CD4-positive, alpha-beta memory T cell (primary cell): Measurements from ENCODE around the gene GRIK5. TPM values are rescaled to one million over a fixed set of nuclear protein-coding genes. Genes with fewer than 3 reads are reported as not detected.

Experiments used
- CTCF ChIA-PET: fragments of 350-600 bp; sonication (Branson Sonifier 250); formaldehyde crosslinking; loops from one replicate; lab custom pipeline; 2021; ENCODE audit warnings: inconsistent platforms; ENCODE audit not compliant: partially characterized antibody; lab: Charles Lee
- POLR2A ChIA-PET: fragments of 350-600 bp; sonication (Branson Sonifier 250); formaldehyde crosslinking; loops from one replicate; lab custom pipeline; 2021; ENCODE audit not compliant: partially characterized antibody; lab: Charles Lee
- DNase-seq, 5 donors: peaks; one replicate each; pipeline versions ENCODE4 v3.0.0 to v3.0.0-alpha.2; 2020 to 2022; ENCODE audit warnings: mixed read lengths in 1 of 5
- H3K27ac ChIP-seq: one replicate; pipeline ENCODE4 v1.7.0; 2013; ENCODE audit warnings: low read depth, low read length
- H3K27me3 ChIP-seq: 2 replicates; pipeline ENCODE4 v1.7.0; 2013; ENCODE audit warnings: mild to moderate bottlenecking, low read length, moderate library complexity; ENCODE audit not compliant: insufficient read depth
- H3K36me3 ChIP-seq: 2 replicates; pipeline ENCODE4 v1.7.0; 2013; ENCODE audit warnings: mild to moderate bottlenecking, low read length, moderate library complexity; ENCODE audit not compliant: insufficient read depth
- H3K4me1 ChIP-seq: 2 replicates; pipeline ENCODE4 v1.7.0; 2013; ENCODE audit warnings: mild to moderate bottlenecking, low read length, moderate library complexity; ENCODE audit not compliant: insufficient read depth
- H3K4me3 ChIP-seq, 2 donors: one replicate each; pipeline ENCODE4 v1.7.0; 2013; ENCODE audit warnings: low read length in 2 of 2, mild to moderate bottlenecking in 1 of 2
- H3K9me3 ChIP-seq, 2 donors: one replicate each; pipeline ENCODE4 v1.7.0; 2013; ENCODE audit warnings: low read length in 2 of 2, control low read depth in 1 of 2; ENCODE audit not compliant: control insufficient read depth in 1 of 2
- H3K27ac Mint-ChIP-seq, 7 donors: one replicate each; pipeline ENCODE4 v1.8.0; 2020 to 2021; ENCODE audit warnings: mixed read lengths in 7 of 7, mild to moderate bottlenecking in 6 of 7, inconsistent platforms in 3 of 7, moderate library complexity in 3 of 7
- H3K27me3 Mint-ChIP-seq, 2 donors: one replicate each; pipeline ENCODE4 v1.8.0; 2020 to 2021; ENCODE audit warnings: mixed read lengths in 2 of 2
- H3K36me3 Mint-ChIP-seq, 2 donors: one replicate each; pipeline ENCODE4 v1.8.0; 2020 to 2021; ENCODE audit warnings: mixed read lengths in 2 of 2, inconsistent platforms in 1 of 2, mild to moderate bottlenecking in 1 of 2
- H3K4me1 Mint-ChIP-seq, 4 donors: one replicate each; pipeline ENCODE4 v1.8.0; 2020 to 2021; ENCODE audit warnings: mixed read lengths in 4 of 4, mild to moderate bottlenecking in 1 of 4
- H3K4me3 Mint-ChIP-seq, 8 donors: one replicate each; pipeline ENCODE4 v1.8.0; 2020 to 2021; ENCODE audit warnings: mixed read lengths in 8 of 8, mild to moderate bottlenecking in 7 of 8, moderate library complexity in 6 of 8, inconsistent platforms in 3 of 8
- H3K9me3 Mint-ChIP-seq, 8 donors: one replicate each; pipeline ENCODE4 v1.8.0; 2020 to 2021; ENCODE audit warnings: mixed read lengths in 8 of 8, mild to moderate bottlenecking in 5 of 8, inconsistent platforms in 3 of 8, moderate library complexity in 1 of 8
- intact Hi-C: fragments of 100-400 bp; cut with micrococcal nuclease; formaldehyde crosslinking; loops from one replicate; pipeline ENCODE4 v1.15.1; 2023
- polyA plus RNA-seq, 2 donors: library from polyadenylated mRNA; unstranded; fragments of 300-500 nt; fragmentation: Illumina TruSeq; gene quantifications; one replicate each; pipeline ENCODE4 v1.2.3, GENCODE V29; 2021
- total RNA-seq, 2 experiments: library from RNA; stranded (reverse); gene quantifications; one replicate each; pipeline ENCODE4 v1.2.3, GENCODE V29; 2021

The GRIK5 gene
- total and polyA plus RNA-seq, 4 experiments from 2014 or later = 0.12 to 0.17 TPM; not detected in 2

DNA sequence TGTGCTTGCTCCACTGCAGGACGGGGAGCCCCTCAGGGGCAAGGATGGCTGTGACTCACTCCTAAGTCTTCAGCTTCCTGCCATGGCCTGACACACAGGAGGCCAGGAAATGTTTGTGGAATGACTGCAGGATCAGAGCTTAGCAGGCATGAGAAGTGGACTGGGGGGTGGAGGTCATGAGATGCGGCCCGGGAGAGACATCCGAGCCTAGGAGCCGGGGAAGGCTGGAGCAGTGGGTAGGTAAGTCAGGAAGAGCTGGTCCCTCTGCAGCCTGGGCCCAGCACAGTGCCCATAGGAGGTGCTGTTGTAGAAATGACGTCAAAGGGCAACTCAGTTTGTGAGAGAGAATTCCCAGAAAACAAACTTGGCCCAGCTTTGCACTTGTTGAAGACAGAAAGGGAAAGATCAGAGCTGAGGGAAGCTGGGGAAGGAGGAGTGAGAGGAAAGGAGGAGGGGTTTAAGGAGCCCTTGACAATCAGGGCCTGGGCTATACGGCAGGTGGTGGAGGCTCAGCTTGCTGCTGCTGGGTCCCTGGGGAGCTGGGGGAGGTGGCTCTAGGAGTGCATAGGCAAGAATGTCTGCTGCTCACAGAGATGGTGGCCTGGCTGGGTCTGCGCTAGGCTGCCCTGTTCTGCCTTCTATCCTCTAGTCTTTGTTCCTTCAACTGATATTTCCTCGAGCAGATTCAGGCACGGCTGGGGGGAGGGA lies 43.8 kb upstream of the GRIK5 start:
- Histone ChIP-seq H3K27me3 (no peaks in the 10 kb centered on the region), H3K27ac (no peak overlapping the region), H3K9me3 (no peaks in the 10 kb centered on the region), H3K36me3 (peaks cover 19% of the 10 kb centered on the region), H3K4me3 (no peak overlapping the region), H3K4me1 (peaks cover 2% of the 10 kb centered on the region)
- ChIA-PET POLR2A (interaction anchor here (1.2 to 1.8 kb wide), 2 partner anchors 9 to 19 kb away, joined by 3 to 6 read pairs; no protein-coding TSS in a partner anchor), CTCF (interaction anchor here (0.9 to 7.4 kb wide), 8 partner anchors 9 to 325 kb away, joined by 3 to 81 read pairs (median 4); partner anchors contain the start of gene POU2F2)
- Mint-ChIP-seq H3K27me3 (no peaks in the 10 kb centered on the region), H3K4me3 (no peak overlapping the region), H3K27ac (peak overlapping the region in 6 of 7 donors; percentile 48 to 87 (median 82)), H3K4me1 (peaks cover 2 to 13% (median 10%) of the 10 kb centered on the region in 4 donors), H3K9me3 (no peaks in the 10 kb centered on the region), H3K36me3 (peaks cover 24 to 76% of the 10 kb centered on the region in 2 donors)
- DNase-seq = peak in 1 of 5 donors; percentile 24
- intact Hi-C loops = no loop called here

DNA sequence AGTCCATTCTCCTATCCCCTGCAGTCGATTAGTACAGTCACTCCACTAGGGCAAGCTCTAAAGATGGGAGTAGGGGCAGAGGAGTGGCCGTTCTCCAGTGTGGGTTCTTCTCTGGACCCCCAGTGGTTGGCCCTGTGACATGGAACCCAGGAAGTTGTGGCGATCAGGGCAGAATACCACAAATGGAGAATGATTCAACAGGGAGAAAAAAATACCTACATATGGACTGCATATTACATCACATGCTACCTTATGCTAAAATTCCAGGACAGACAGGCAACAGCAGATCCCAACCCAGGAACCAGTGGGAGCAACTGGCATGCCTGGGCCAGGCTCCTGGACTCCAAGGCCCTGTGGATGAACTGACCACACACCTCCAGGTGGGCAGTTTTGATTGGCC lies 41.8 kb upstream of the GRIK5 start:
- ChIA-PET POLR2A (interaction anchor here (1.1 to 3.4 kb wide), 4 partner anchors 11 to 329 kb away, joined by 3 to 17 read pairs (median 6); partner anchors contain the start of gene POU2F2), CTCF (interaction anchor here (0.9 to 7.4 kb wide), 7 partner anchors 12 to 211 kb away, joined by 3 to 81 read pairs (median 23); partner anchors contain the start of gene POU2F2)
- Histone ChIP-seq H3K36me3 (peaks cover 19% of the 10 kb centered on the region), H3K4me3 (no peak overlapping the region), H3K27ac (no peak overlapping the region), H3K27me3 (no peaks in the 10 kb centered on the region), H3K9me3 (no peaks in the 10 kb centered on the region), H3K4me1 (peaks cover 6% of the 10 kb centered on the region)
- intact Hi-C loops = no loop called here
- Mint-ChIP-seq H3K36me3 (peaks cover 24 to 70% of the 10 kb centered on the region in 2 donors), H3K27ac (peak overlapping the region in 5 of 7 donors; percentile 2 to 83 (median 42)), H3K4me1 (peaks cover 5 to 14% (median 13%) of the 10 kb centered on the region in 4 donors), H3K27me3 (no peaks in the 10 kb centered on the region), H3K9me3 (no peaks in the 10 kb centered on the region), H3K4me3 (no peak overlapping the region)
- peak in 1 of 5 donors; percentile 11 for DNase-seq

- CTCF ChIA-PET = interaction anchor here (1.2 to 7.4 kb wide), 7 partner anchors 10 to 330 kb away, joined by 3 to 81 read pairs (median 27); partner anchors contain the start of genes CXCL17 and POU2F2
- Mint-ChIP-seq H3K9me3 (no peaks in the 10 kb centered on the region), H3K4me3 (peak overlapping the region in 1 of 8 donors; percentile 3), H3K4me1 (peaks cover 5 to 14% (median 13%) of the 10 kb centered on the region in 4 donors), H3K36me3 (peaks cover 24 to 66% of the 10 kb centered on the region in 2 donors), H3K27me3 (no peaks in the 10 kb centered on the region), H3K27ac (peak overlapping the region; percentile 2 to 83 (median 50))
- H3K9me3 ChIP-seq = no peaks in the 10 kb centered on the region
- intact Hi-C loops = no loop called here
- POLR2A ChIA-PET = interaction anchor here (0.5 to 3.4 kb wide), 6 partner anchors 11 to 329 kb away, joined by 3 to 17 read pairs (median 4); partner anchors contain the start of gene POU2F2
- H3K36me3 ChIP-seq = peaks cover 17% of the 10 kb centered on the region
- no peak overlapping the region for H3K27ac ChIP-seq
- H3K4me1 ChIP-seq = peaks cover 6% of the 10 kb centered on the region
- no peaks in the 10 kb centered on the region for H3K27me3 ChIP-seq
- no peak for DNase-seq
- no peak overlapping the region for H3K4me3 ChIP-seq
Measured at GRCh38 chr19:42111384-42111783, 41.4 kb upstream of the GRIK5 start.

DNA sequence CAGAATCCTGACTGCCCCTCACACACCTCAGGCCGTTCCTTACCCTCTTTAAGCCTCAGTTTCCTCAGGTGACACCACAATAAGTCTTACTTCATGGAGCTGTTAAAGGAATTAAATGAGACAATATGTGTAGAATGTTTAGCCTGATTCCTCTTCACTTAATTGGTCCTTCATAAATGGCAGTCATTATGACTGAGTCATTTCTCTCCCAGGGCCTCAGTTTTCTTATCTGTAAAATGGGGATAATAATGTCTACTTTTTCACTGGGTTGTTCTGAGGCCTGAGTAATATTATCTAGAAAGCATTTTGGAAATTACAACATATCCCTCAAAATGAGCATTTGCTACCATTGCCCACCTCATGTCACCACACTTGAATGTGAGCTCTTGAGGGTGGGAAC lies 40.7 kb upstream of the GRIK5 start:
- Histone ChIP-seq H3K4me3 (no peak overlapping the region), H3K36me3 (peaks cover 10% of the 10 kb centered on the region), H3K27me3 (no peaks in the 10 kb centered on the region), H3K4me1 (peaks cover 6% of the 10 kb centered on the region), H3K9me3 (no peaks in the 10 kb centered on the region), H3K27ac (no peak overlapping the region)
- POLR2A ChIA-PET = interaction anchor here (0.9 to 3.4 kb wide), 6 partner anchors 12 to 330 kb away, joined by 3 to 17 read pairs (median 4); partner anchors contain the start of gene POU2F2
- CTCF ChIA-PET = interaction anchor here (1.2 to 7.4 kb wide), 9 partner anchors 9 to 331 kb away, joined by 3 to 81 read pairs (median 23); partner anchors contain the start of genes CXCL17 and POU2F2
- intact Hi-C loops = no loop called here
- Mint-ChIP-seq H3K4me3 (no peak overlapping the region), H3K4me1 (peaks cover 5 to 12% (median 10%) of the 10 kb centered on the region in 4 donors), H3K36me3 (peaks cover 17 to 61% of the 10 kb centered on the region in 2 donors), H3K27ac (peak overlapping the region; percentile 2 to 79 (median 48)), H3K9me3 (no peaks in the 10 kb centered on the region), H3K27me3 (no peaks in the 10 kb centered on the region)
- no peak for DNase-seq

DNA sequence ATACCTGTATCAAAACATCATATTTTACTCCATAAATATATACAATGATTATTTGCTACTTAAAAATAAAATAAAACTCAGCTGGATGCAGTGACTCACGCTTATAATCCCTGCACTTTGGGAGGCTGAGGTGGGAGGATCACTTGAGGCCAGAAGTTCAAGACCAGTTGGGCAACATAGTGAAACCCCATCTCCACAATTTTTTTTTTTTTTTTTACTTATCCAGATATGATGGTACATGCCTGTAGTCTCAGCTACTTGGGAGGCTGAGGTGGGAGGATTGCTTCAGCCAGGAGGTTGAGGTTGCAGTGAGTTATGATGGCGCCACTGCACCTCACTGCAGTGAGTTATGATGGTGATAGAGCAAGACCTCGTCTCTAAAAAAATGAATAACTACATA lies 39.9 kb upstream of the GRIK5 start:
- H3K27ac ChIP-seq = no peak overlapping the region
- Mint-ChIP-seq H3K27ac (peak overlapping the region in 1 of 7 donors; percentile 7), H3K4me1 (peaks cover 5 to 12% (median 9%) of the 10 kb centered on the region in 4 donors)

GRCh38 chr19:42108527-42109389 lies 38.8 kb upstream of the GRIK5 start:
- H3K9me3 ChIP-seq = no peaks in the 10 kb centered on the region
- Mint-ChIP-seq H3K4me1 (peaks cover 5 to 11% (median 9%) of the 10 kb centered on the region in 4 donors), H3K27me3 (no peaks in the 10 kb centered on the region), H3K36me3 (peaks cover 13 to 56% of the 10 kb centered on the region in 2 donors), H3K27ac (peak overlapping the region; percentile 38 to 87 (median 65)), H3K4me3 (no peak overlapping the region), H3K9me3 (no peaks in the 10 kb centered on the region)
- ChIA-PET CTCF (interaction anchor here (0.7 to 7.4 kb wide), 42 partner anchors 9 to 333 kb away, joined by 3 to 81 read pairs (median 5); partner anchors contain the start of genes CXCL17 and POU2F2), POLR2A (interaction anchor here (0.7 to 3.4 kb wide), 8 partner anchors 14 to 188 kb away, joined by 3 to 17 read pairs (median 6); partner anchors contain the start of gene POU2F2)
- peaks cover 6% of the 10 kb centered on the region for H3K4me1 ChIP-seq
- H3K36me3 ChIP-seq = peaks cover 2% of the 10 kb centered on the region
- intact Hi-C loops = loop anchor here (1.0 to 2.0 kb wide), 9 partner anchors 24 to 325 kb away; partner anchors contain the start of genes MEGF8 and POU2F2
- H3K4me3 ChIP-seq = no peak overlapping the region
- no peak overlapping the region for H3K27ac ChIP-seq
- no peaks in the 10 kb centered on the region for H3K27me3 ChIP-seq
- peak; percentile 83 to 86 (median 85) for DNase-seq

More for the DNA sequence above, 39.9 kb upstream of the GRIK5 start:
- H3K27me3 ChIP-seq = no peaks in the 10 kb centered on the region
- H3K4me1 ChIP-seq = peaks cover 6% of the 10 kb centered on the region
- no peaks in the 10 kb centered on the region for H3K9me3 Mint-ChIP-seq
- no peaks in the 10 kb centered on the region for H3K27me3 Mint-ChIP-seq
- POLR2A ChIA-PET = interaction anchor here (0.6 to 3.4 kb wide), 4 partner anchors 13 to 89 kb away, joined by 3 to 17 read pairs (median 6); no protein-coding TSS in a partner anchor
- intact Hi-C loops = loop anchor here (2.0 kb wide), 1 partner anchor 67 kb away; no protein-coding TSS in a partner anchor
- CTCF ChIA-PET = interaction anchor here (0.9 to 7.4 kb wide), 20 partner anchors 8 to 331 kb away, joined by 3 to 81 read pairs (median 8); partner anchors contain the start of genes CXCL17 and POU2F2
- peaks cover 4% of the 10 kb centered on the region for H3K36me3 ChIP-seq
- H3K4me3 Mint-ChIP-seq = no peak overlapping the region
- no peak for DNase-seq
- H3K9me3 ChIP-seq = no peaks in the 10 kb centered on the region
- peaks cover 16 to 60% of the 10 kb centered on the region in 2 donors for H3K36me3 Mint-ChIP-seq
- no peak overlapping the region for H3K4me3 ChIP-seq
